GM21515 (cell line): ENCODE results near the gene GEMIN4.
"Not testable (repeated sequence)": the region's sequence is repeated elsewhere in the genome, so short reads cannot be mapped to it uniquely, and the experiment has no call there.

Experiments
- ATAC-seq: cut with Tn5 transposase; IDR thresholded peaks from one replicate; pipeline ENCODE4 v1.9.1; 2021; ENCODE audit not compliant: unreplicated experiment

Gene GEMIN4

GRCh38 chr17:704111-704864 lies 47.8 kb downstream of the GEMIN4 start:
- ATAC-seq: no peak

- no peak for ATAC-seq
Measured at GRCh38 chr17:703081-703875, 48.8 kb downstream of the GEMIN4 start.

- no peak for ATAC-seq
Measured at GRCh38 chr17:700504-701094, 51.5 kb downstream of the GEMIN4 start.

- ATAC-seq: no peak
Measured at GRCh38 chr17:699345-699744, 52.7 kb downstream of the GEMIN4 start.

GRCh38 chr17:698096-698495 lies 54.0 kb downstream of the GEMIN4 start:
- not testable (repeated sequence) for ATAC-seq

GRCh38 chr17:697682-698081 lies 54.4 kb downstream of the GEMIN4 start:
- ATAC-seq: no peak

- no peak for ATAC-seq
Measured at GRCh38 chr17:696369-696768, 55.7 kb downstream of the GEMIN4 start.
